Measurements from ENCODE around the gene RPGR. TPM values are rescaled to one million over a fixed set of nuclear protein-coding genes. Genes with fewer than 3 reads are reported as not detected.

The RPGR gene
- total RNA-seq, 2 donors from 2014 or later = 12.1 to 12.9 TPM

- intact Hi-C loops (cut with DNase I) = no loop called here
- Histone ChIP-seq H3K9me3 (no peaks in the 10 kb centered on the region), H3K4me3 (no peak overlapping the region), H3K36me3 (no peaks in the 10 kb centered on the region), H3K27ac (no peak overlapping the region), H3K4me1 (replicated peaks) (no peaks in the 10 kb centered on the region), H3K27me3 (replicated peaks; ENCODE audit: insufficient read depth) (no peaks in the 10 kb centered on the region)
- no peak for DNase-seq (ENCODE audit: low spot score)
- WGBS = 97% methylated on average over 27 of the region's 30 CpGs
- no peak for TF ChIP-seq POLR2AphosphoS5 (IDR thresholded peaks at IDR 0.05)
- no peak for TF ChIP-seq CTCF (IDR thresholded peaks at IDR 0.05)
Observed at GRCh38 chrX:38256019-38256418, 71.3 kb downstream of the RPGR start.

GRCh38 chrX:38249965-38250364 is 77.3 kb downstream of the RPGR start:
- no peaks in the 10 kb centered on the region for H3K9me3 ChIP-seq
- no peaks in the 10 kb centered on the region for H3K36me3 ChIP-seq
- H3K4me3 ChIP-seq = no peak overlapping the region
- 22% methylated on average over 2 of the region's 2 CpGs for WGBS
- no peak overlapping the region for H3K27ac ChIP-seq
- no peaks in the 10 kb centered on the region for H3K27me3 ChIP-seq (replicated peaks; ENCODE audit: insufficient read depth)
- intact Hi-C loops (cut with DNase I) = no loop called here
- TF ChIP-seq POLR2AphosphoS5 (IDR thresholded peaks at IDR 0.05) (no peak), POLR2A (IDR thresholded peaks at IDR 0.05) (no peak), CTCF (IDR thresholded peaks at IDR 0.05) (no peak)
- DNase-seq (ENCODE audit: low spot score) = no peak
- H3K4me1 ChIP-seq (replicated peaks) = no peaks in the 10 kb centered on the region

GRCh38 chrX:38247051-38247450 is 80.3 kb downstream of the RPGR start:
- H3K4me3 ChIP-seq = no peak overlapping the region
- no peaks in the 10 kb centered on the region for H3K4me1 ChIP-seq (replicated peaks)
- 94% methylated on average over 2 of the region's 2 CpGs for WGBS
- H3K9me3 ChIP-seq = no peaks in the 10 kb centered on the region
- intact Hi-C loops (cut with DNase I) = no loop called here
- TF ChIP-seq POLR2A (IDR thresholded peaks at IDR 0.05) = no peak
- TF ChIP-seq POLR2AphosphoS5 (IDR thresholded peaks at IDR 0.05) = no peak
- TF ChIP-seq CTCF (IDR thresholded peaks at IDR 0.05) = no peak
- no peaks in the 10 kb centered on the region for H3K27me3 ChIP-seq (replicated peaks; ENCODE audit: insufficient read depth)
- no peaks in the 10 kb centered on the region for H3K36me3 ChIP-seq
- DNase-seq (ENCODE audit: low spot score) = no peak
- H3K27ac ChIP-seq = no peak overlapping the region

- Histone ChIP-seq H3K27ac (no peak overlapping the region), H3K9me3 (no peaks in the 10 kb centered on the region), H3K4me3 (no peak overlapping the region), H3K4me1 (replicated peaks) (no peaks in the 10 kb centered on the region), H3K27me3 (replicated peaks; ENCODE audit: insufficient read depth) (no peaks in the 10 kb centered on the region), H3K36me3 (no peaks in the 10 kb centered on the region)
- intact Hi-C loops (cut with DNase I) = no loop called here
- WGBS = 66% methylated on average over 2 of the region's 2 CpGs
- no peak for DNase-seq (ENCODE audit: low spot score)
- TF ChIP-seq CTCF (IDR thresholded peaks at IDR 0.05) = no peak
- TF ChIP-seq POLR2A (IDR thresholded peaks at IDR 0.05) = no peak
- TF ChIP-seq POLR2AphosphoS5 (IDR thresholded peaks at IDR 0.05) = no peak
Observed at GRCh38 chrX:38240541-38240940, 86.8 kb downstream of the RPGR start.

GRCh38 chrX:38236901-38237615 is 90.3 kb downstream of the RPGR start:
- H3K27ac ChIP-seq = no peak overlapping the region
- H3K4me1 ChIP-seq (replicated peaks) = no peaks in the 10 kb centered on the region
- H3K9me3 ChIP-seq = no peaks in the 10 kb centered on the region
- intact Hi-C loops (cut with DNase I) = no loop called here
- WGBS = 96% methylated on average over 6 of the region's 6 CpGs
- H3K36me3 ChIP-seq = no peaks in the 10 kb centered on the region
- no peak for TF ChIP-seq CTCF (IDR thresholded peaks at IDR 0.05)
- TF ChIP-seq POLR2A (IDR thresholded peaks at IDR 0.05) = no peak
- TF ChIP-seq POLR2AphosphoS5 (IDR thresholded peaks at IDR 0.05) = no peak
- H3K4me3 ChIP-seq = no peak overlapping the region
- no peaks in the 10 kb centered on the region for H3K27me3 ChIP-seq (replicated peaks; ENCODE audit: insufficient read depth)
- DNase-seq (ENCODE audit: low spot score) = no peak
